ENCODE results near the gene AKT1. TPM values are rescaled to one million over a fixed set of nuclear protein-coding genes. Genes with fewer than 3 reads are reported as not detected.

Gene AKT1
- total and polyA plus RNA-seq, 2 of the 13 experiments (the other 11 are each of a cell fraction or from before 2014, with no cell fraction given), result 96.2 to 116 TPM

GRCh38 chr14:104766863-104767633 lies 28.5 kb downstream of the AKT1 start (continued):
- TF ChIP-seq, protein P1, sequence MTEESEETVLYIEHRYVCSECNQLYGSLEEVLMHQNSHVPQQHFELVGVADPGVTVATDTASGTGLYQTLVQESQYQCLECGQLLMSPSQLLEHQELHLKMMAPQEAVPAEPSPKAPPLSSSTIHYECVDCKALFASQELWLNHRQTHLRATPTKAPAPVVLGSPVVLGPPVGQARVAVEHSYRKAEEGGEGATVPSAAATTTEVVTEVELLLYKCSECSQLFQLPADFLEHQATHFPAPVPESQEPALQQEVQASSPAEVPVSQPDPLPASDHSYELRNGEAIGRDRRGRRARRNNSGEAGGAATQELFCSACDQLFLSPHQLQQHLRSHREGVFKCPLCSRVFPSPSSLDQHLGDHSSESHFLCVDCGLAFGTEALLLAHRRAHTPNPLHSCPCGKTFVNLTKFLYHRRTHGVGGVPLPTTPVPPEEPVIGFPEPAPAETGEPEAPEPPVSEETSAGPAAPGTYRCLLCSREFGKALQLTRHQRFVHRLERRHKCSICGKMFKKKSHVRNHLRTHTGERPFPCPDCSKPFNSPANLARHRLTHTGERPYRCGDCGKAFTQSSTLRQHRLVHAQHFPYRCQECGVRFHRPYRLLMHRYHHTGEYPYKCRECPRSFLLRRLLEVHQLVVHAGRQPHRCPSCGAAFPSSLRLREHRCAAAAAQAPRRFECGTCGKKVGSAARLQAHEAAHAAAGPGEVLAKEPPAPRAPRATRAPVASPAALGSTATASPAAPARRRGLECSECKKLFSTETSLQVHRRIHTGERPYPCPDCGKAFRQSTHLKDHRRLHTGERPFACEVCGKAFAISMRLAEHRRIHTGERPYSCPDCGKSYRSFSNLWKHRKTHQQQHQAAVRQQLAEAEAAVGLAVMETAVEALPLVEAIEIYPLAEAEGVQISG (CRISPR knock-in tag; IDR thresholded peaks at IDR 0.05), result peak; percentile 71
- TF ChIP-seq TERF1 (CRISPR knock-in tag; IDR thresholded peaks at IDR 0.05), result no peak
- no peak for TF ChIP-seq CERS6 (CRISPR knock-in tag; IDR thresholded peaks at IDR 0.05)
- no peak for TF ChIP-seq ZNF543 (CRISPR knock-in tag; IDR thresholded peaks at IDR 0.05)
- peak; percentile 85; the same call in 1 of the 2 replicates for TF ChIP-seq REPIN1 (CRISPR knock-in tag; IDR thresholded peaks at IDR 0.05; ENCODE audit: borderline replicate concordance, low read depth)
- no peak for TF ChIP-seq NFRKB (IDR thresholded peaks at IDR 0.05)
- TF ChIP-seq BHLHE40 (IDR thresholded peaks at IDR 0.05; ENCODE audit: low read length), result peak; percentile 21; the same call in 1 of the 2 replicates
- no peak for TF ChIP-seq BRD4 (CRISPR knock-in tag; IDR thresholded peaks at IDR 0.05)
- no peak for TF ChIP-seq ZC3H4 (CRISPR knock-in tag; IDR thresholded peaks at IDR 0.05; ENCODE audit: borderline replicate concordance)
- TF ChIP-seq, protein P2, sequence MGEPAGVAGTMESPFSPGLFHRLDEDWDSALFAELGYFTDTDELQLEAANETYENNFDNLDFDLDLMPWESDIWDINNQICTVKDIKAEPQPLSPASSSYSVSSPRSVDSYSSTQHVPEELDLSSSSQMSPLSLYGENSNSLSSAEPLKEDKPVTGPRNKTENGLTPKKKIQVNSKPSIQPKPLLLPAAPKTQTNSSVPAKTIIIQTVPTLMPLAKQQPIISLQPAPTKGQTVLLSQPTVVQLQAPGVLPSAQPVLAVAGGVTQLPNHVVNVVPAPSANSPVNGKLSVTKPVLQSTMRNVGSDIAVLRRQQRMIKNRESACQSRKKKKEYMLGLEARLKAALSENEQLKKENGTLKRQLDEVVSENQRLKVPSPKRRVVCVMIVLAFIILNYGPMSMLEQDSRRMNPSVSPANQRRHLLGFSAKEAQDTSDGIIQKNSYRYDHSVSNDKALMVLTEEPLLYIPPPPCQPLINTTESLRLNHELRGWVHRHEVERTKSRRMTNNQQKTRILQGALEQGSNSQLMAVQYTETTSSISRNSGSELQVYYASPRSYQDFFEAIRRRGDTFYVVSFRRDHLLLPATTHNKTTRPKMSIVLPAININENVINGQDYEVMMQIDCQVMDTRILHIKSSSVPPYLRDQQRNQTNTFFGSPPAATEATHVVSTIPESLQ (CRISPR knock-in tag; conservative IDR thresholded peaks at IDR 0.05), result no peak
- no peak for TF ChIP-seq FOXM1 (CRISPR knock-in tag; IDR thresholded peaks at IDR 0.05)
- TF ChIP-seq ZNF350 (CRISPR knock-in tag; IDR thresholded peaks at IDR 0.05; ENCODE audit: borderline replicate concordance, low read depth), result 0 out of 2 replicates have a peak, but pooled peaks have one; percentile 37
- TF ChIP-seq MTA1 (CRISPR knock-in tag; IDR thresholded peaks at IDR 0.05; ENCODE audit: borderline replicate concordance), result no peak
- TF ChIP-seq ZSCAN9 (CRISPR knock-in tag; IDR thresholded peaks at IDR 0.05; ENCODE audit: borderline replicate concordance), result peak; percentile 70; the same call in 1 of the 2 replicates
- TF ChIP-seq NPAS2 (CRISPR knock-in tag; IDR thresholded peaks at IDR 0.05; ENCODE audit: borderline replicate concordance), result no peak
- 0 out of 2 replicates have a peak, but pooled peaks have one; percentile 32 for TF ChIP-seq NCOA2 (CRISPR knock-in tag; IDR thresholded peaks at IDR 0.05)
- no peak for TF ChIP-seq CCAR2 (optimal IDR thresholded peaks at IDR 0.05; ENCODE audit: low read depth, low read length)
- TF ChIP-seq SPEN (CRISPR knock-in tag; IDR thresholded peaks at IDR 0.05; ENCODE audit: low read depth), result peak; percentile 33; the same call in 1 of the 2 replicates
- no peak for TF ChIP-seq KDM1A (CRISPR knock-in tag; IDR thresholded peaks at IDR 0.05)
- peak; percentile 41; the same call in 1 of the 2 replicates for TF ChIP-seq TSC22D2 (CRISPR knock-in tag; IDR thresholded peaks at IDR 0.05; ENCODE audit: borderline replicate concordance)
- TF ChIP-seq ARNTL (CRISPR knock-in tag; IDR thresholded peaks at IDR 0.05), result no peak
- no peak for TF ChIP-seq SNRNP70 (IDR thresholded peaks at IDR 0.05; ENCODE audit: low read depth, low read length)
- TF ChIP-seq, protein P3, sequence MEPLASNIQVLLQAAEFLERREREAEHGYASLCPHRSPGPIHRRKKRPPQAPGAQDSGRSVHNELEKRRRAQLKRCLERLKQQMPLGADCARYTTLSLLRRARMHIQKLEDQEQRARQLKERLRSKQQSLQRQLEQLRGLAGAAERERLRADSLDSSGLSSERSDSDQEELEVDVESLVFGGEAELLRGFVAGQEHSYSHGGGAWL (CRISPR knock-in tag; IDR thresholded peaks at IDR 0.05), result no peak
- no peak for TF ChIP-seq NFE2L2 (IDR thresholded peaks at IDR 0.05; ENCODE audit: low read length)
